HEK293T (cell line): ENCODE results near the gene PLXNA3.
A peak's percentile ranks its signal among the peaks of the same experiment; 100 is the strongest.
"Not testable (repeated sequence)": the region's sequence is repeated elsewhere in the genome, so short reads cannot be mapped to it uniquely, and the experiment has no call there.

Experiments
- CTCF ChIA-PET: fragments of 350-600 bp; formaldehyde crosslinking; extraction: SDS; loops from one replicate; lab custom pipeline; 2021; ENCODE audit warnings: antibody characterized with exemption, inconsistent platforms; lab: Yijun Ruan, JAX
- POLR2A ChIA-PET: fragments of 350-600 bp; formaldehyde crosslinking; extraction: SDS; loops from one replicate; lab custom pipeline; 2020; ENCODE audit warnings: antibody characterized with exemption, inconsistent platforms; lab: Yijun Ruan, JAX
- DNase-seq: peaks from one replicate; pipeline ENCODE4 v3.0.0; 2012; ENCODE audit warnings: mixed read lengths; ENCODE audit errors: extremely low spot score
- ARNT ChIP-seq: fragments of 450-650 bp; IDR thresholded peaks from 2 replicates; pipeline ENCODE4 v1.6.1; 2017; ENCODE audit warnings: mild to moderate bottlenecking
- BHLHE40 ChIP-seq: fragments of 450-650 bp; IDR thresholded peaks from 2 replicates; pipeline ENCODE4 v1.6.1; 2016; ENCODE audit warnings: mild to moderate bottlenecking, moderate library complexity, borderline replicate concordance
- CTBP1 ChIP-seq: fragments of 450-650 bp; IDR thresholded peaks from 2 replicates; pipeline ENCODE4 v1.6.1; 2016; ENCODE audit warnings: borderline replicate concordance
- ELF4 ChIP-seq: fragments of 450-650 bp; IDR thresholded peaks from 2 replicates; pipeline ENCODE4 v1.6.1; 2017; ENCODE audit warnings: antibody characterized with exemption
- FOXA1 ChIP-seq: fragments of 450-650 bp; IDR thresholded peaks from 2 replicates; pipeline ENCODE4 v1.6.1; 2016; ENCODE audit warnings: mild to moderate bottlenecking
- FOXK2 ChIP-seq: fragments of 450-650 bp; IDR thresholded peaks from 2 replicates; pipeline ENCODE4 v1.6.1; 2016; ENCODE audit warnings: mild to moderate bottlenecking
- FOXM1 ChIP-seq: fragments of 450-650 bp; IDR thresholded peaks from 2 replicates; pipeline ENCODE4 v1.6.1; 2017; ENCODE audit warnings: mild to moderate bottlenecking, borderline replicate concordance
- HDGF ChIP-seq: fragments of 450-650 bp; IDR thresholded peaks from 2 replicates; pipeline ENCODE4 v1.6.1; 2017; ENCODE audit warnings: antibody characterized with exemption, borderline replicate concordance
- L3MBTL2 ChIP-seq: fragments of 450-650 bp; conservative IDR thresholded peaks from 2 replicates; pipeline ENCODE4 v1.6.1; 2016; ENCODE audit warnings: mild to moderate bottlenecking
- LEF1 ChIP-seq: fragments of 450-650 bp; IDR thresholded peaks from 2 replicates; pipeline ENCODE4 v1.6.1; 2017; ENCODE audit warnings: mild to moderate bottlenecking, borderline replicate concordance
- NFRKB ChIP-seq: fragments of 450-650 bp; IDR thresholded peaks from 2 replicates; pipeline ENCODE4 v1.6.1; 2016; ENCODE audit warnings: mild to moderate bottlenecking, moderate library complexity
- SP1 ChIP-seq: fragments of 450-650 bp; IDR thresholded peaks from 2 replicates; pipeline ENCODE4 v1.6.1; 2017
- SUZ12 ChIP-seq: fragments of 450-650 bp; IDR thresholded peaks from 2 replicates; pipeline ENCODE4 v1.6.1; 2016; ENCODE audit warnings: mild to moderate bottlenecking
- TARDBP ChIP-seq: fragments of 450-650 bp; IDR thresholded peaks from 2 replicates; pipeline ENCODE4 v1.6.1; 2016
- ZNF384 ChIP-seq: fragments of 450-650 bp; IDR thresholded peaks from 2 replicates; pipeline ENCODE4 v1.6.1; 2016
- TF ChIP-seq, protein P1 (sequence below): fragments of 450-650 bp; IDR thresholded peaks from 2 replicates; pipeline ENCODE4 v1.6.1; 2016

The PLXNA3 gene

DNA sequence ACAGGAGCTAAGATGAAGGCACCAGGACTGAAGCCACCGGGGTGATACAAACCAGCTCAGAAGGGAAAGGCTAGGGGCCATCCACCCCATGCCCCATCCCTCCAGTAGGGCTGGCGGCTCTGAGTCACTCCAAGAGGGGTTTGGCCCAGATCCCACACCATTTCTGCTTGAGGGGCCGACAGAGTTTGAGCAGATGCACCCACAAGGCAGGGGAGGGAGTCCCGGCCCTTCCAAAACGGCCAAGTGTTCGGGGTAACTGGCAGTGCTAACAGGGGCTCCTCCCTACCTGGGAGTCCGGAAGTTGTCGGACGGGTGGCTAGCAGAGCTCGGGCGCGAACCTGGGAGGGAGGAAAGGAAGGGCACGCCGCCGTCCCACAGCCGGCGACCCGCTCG lies 31.9 kb downstream of the PLXNA3 start:
- ChIA-PET CTCF (interaction anchor here (0.6 to 1.2 kb wide), 2 partner anchors 117 to 159 kb away, joined by 3 to 5 read pairs; no protein-coding TSS in a partner anchor), POLR2A (interaction anchor here (0.6 to 4.2 kb wide), 22 partner anchors 8 to 111 kb away, joined by 3 to 21 read pairs (median 6); partner anchors contain the start of genes ATP6AP1, DNASE1L1, EMD and FAM3A)
- no peak for DNase-seq
- TF ChIP-seq SP1 = no peak

DNA sequence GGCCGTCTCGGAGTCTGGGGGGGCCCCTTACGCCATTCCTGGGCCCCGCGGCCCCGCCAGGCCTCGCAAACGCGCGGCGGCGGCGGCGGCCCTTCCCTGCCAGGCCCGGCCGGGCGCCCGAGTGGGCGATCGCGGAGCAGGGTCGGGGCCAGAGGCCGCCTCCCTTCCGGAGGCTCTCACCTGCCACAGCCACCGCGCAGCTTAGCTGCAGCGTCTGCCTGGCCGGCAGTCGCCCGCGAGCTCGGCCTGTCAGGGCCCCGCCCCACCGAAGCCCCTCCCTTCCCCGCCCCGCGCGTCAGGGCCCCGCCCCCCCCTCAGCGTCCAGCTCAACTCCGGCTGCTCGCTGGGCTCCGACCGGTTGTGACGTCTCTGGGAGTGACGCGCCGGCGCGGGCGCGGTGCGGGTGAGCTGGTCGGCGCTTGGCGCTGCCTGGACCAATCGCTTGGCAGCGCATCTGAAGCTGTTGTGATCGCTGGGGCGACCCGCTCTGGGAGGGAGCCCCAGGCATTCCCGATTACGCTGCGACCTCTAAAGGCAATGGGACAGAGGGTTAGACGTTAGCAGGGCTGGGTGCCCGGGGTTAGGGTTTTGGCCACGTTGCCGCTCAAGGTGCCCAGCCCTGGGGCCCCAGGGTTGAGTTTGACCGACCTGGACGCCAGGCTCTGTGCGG lies 32.5 kb downstream of the PLXNA3 start, which contains the start of gene SLC10A3:
TSS of gene SLC10A3 (minus strand) at position 216 of the 670 bp plus-strand sequence. CDS start 1,689 bp downstream, outside the sequence.
- peak; percentile 96 for DNase-seq
- TF ChIP-seq ARNT (no peak; the same call in 1 of the 2 replicates), FOXK2 (no peak), SP1 (no peak), TARDBP (no peak), SUZ12 (no peak), ZNF384 (no peak), ELF4 (no peak), L3MBTL2 (no peak), NFRKB (no peak), BHLHE40 (no peak), CTBP1 (no peak), HDGF (no peak), FOXM1 (peak; percentile 45; the same call in 1 of the 2 replicates), LEF1 (peak; percentile 29; the same call in 1 of the 2 replicates), FOXA1 (no peak)
- TF ChIP-seq, protein P1, sequence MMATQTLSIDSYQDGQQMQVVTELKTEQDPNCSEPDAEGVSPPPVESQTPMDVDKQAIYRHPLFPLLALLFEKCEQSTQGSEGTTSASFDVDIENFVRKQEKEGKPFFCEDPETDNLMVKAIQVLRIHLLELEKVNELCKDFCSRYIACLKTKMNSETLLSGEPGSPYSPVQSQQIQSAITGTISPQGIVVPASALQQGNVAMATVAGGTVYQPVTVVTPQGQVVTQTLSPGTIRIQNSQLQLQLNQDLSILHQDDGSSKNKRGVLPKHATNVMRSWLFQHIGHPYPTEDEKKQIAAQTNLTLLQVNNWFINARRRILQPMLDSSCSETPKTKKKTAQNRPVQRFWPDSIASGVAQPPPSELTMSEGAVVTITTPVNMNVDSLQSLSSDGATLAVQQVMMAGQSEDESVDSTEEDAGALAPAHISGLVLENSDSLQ = peak; percentile 82
- POLR2A ChIA-PET = interaction anchor here (0.7 to 4.2 kb wide), 20 partner anchors 9 to 112 kb away, joined by 3 to 21 read pairs (median 6); partner anchors contain the start of genes ATP6AP1, DNASE1L1, EMD and FAM3A
- CTCF ChIA-PET = interaction anchor here (0.6 to 1.2 kb wide), 2 partner anchors 117 to 159 kb away, joined by 3 to 5 read pairs; no protein-coding TSS in a partner anchor

DNA sequence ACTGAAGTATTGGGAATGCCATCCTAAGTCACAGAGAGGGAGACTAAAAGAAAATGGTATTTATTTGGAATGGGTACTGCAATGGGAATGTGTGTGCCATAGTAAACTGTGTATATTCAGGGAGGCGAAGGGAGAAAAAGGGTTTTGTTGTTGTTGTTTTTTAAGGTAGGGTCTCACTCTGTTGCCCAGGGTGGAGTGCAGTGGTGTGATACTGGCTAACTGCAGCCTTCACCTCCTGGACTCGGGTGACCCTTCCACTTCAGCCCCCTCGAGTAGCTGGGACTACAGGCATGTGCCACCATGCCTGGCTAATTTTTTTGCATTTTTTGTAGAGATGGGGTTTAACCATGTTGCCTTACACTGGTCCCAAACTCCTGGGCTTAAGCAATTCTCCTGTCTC lies 36.6 kb downstream of the PLXNA3 start:
- no peak for TF ChIP-seq FOXM1
- TF ChIP-seq, protein P1 = no peak
- TF ChIP-seq SP1 = no peak
- no peak for TF ChIP-seq NFRKB
- no peak for TF ChIP-seq ELF4
- no peak for TF ChIP-seq ARNT
- TF ChIP-seq HDGF = no peak
- no peak for TF ChIP-seq FOXA1
- TF ChIP-seq FOXK2 = no peak
- TF ChIP-seq CTBP1 = no peak
- no peak for TF ChIP-seq TARDBP
- TF ChIP-seq LEF1 = no peak
- TF ChIP-seq SUZ12 = no peak
- no peak for TF ChIP-seq ZNF384
- no peak for TF ChIP-seq L3MBTL2
- TF ChIP-seq BHLHE40 = no peak
- POLR2A ChIA-PET = no interaction called here
- CTCF ChIA-PET = no interaction called here
- DNase-seq = no peak

DNA sequence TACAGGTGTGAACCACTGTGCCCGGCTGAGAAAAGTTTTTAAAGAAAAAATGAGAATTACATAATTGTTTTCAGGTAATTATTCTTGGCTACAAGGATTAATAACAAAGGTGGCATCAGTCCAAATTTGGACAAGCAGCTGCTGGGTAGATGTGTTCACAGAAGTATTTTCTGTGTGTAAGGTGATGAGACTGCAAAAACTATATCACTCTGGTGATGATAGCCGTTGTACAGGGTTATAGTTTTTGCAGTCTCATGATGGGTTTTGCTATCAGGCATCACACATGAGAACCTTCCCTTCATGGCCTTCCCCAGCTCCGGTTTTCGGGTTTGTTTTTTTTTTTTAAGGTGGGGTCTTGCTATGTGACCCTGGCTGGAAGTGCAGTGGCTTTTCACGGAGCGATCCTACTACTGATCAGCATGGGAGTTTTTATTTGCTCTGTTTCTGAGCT lies 37.4 kb downstream of the PLXNA3 start:
- no peak for DNase-seq
- CTCF ChIA-PET = no interaction called here
- POLR2A ChIA-PET = no interaction called here
- TF ChIP-seq CTBP1 = no peak

DNA sequence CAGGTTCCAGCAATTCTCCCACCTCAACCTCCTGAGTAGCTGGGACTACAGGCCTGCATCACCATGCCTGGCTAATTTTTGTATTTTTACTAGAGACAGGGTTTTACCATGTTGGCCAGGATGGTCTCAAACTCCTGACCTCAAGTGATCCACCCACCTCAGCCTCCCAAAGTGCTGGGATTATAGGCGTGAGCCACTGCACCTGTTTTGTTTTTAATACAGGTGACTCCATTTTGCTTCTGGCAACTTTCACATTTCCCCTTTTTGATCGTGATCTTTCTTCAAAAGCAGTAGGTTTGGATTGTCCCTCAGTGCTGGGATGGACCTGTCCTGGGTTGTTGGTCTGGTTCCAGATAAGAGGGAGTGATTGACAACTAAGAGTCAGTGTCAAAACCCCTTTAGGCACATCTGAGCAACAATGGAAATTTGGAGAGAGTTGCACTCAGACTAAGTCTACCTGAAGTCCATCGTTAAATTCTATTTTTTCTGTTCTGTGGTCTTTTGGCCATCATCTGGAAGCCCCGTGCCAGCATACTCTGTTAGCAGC lies 38.6 kb downstream of the PLXNA3 start:
- CTCF ChIA-PET, DNase-seq: not testable (repeated sequence)

DNA sequence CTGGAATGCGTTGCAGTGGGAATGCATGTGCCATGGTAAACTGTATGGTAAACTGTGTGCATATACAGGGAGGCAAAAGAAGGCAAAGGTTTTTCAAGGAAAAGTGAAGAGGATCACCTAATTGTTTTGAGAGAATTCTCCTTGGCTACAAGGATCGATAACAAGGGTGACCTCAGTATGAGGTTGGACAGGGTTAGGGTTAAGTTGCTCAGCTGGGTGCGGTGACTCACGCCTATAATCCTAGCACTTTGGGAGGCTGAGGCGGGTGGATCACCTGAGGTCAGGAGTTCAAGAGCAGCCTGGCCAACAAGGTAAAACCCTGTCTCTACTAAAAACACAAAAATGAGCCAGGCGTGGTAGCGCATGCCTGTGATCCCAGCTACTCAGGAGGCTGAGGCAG lies 43.3 kb downstream of the PLXNA3 start:
- POLR2A ChIA-PET, DNase-seq, CTCF ChIA-PET: not testable (repeated sequence)

More for the DNA sequence above, 38.6 kb downstream of the PLXNA3 start:
- POLR2A ChIA-PET = interaction anchor here (1.5 kb wide), 1 partner anchor 85 kb away, joined by 3 read pairs; no protein-coding TSS in a partner anchor

DNA sequence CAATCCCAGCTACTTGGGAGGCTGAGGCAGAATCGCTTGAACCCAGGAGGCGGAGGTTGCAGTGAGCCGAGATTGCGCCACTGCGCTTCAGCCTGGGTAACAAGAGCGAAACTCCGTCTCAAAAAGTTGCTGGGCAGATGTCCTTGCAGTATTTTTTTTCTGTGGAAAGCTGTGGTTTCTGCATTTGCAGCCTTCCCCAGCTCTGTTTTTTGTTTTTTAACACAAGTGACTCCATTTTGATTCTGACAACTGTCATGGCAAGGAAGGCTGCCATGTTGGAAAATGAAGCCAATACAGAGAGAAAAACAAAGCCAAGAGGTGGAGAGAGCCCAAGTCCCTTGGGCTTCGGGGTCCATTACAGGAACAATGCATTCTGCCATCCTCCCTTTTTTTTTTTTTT lies 44.0 kb downstream of the PLXNA3 start:
- ChIA-PET CTCF (no interaction called here), POLR2A (interaction anchor here (1.2 kb wide), 1 partner anchor 55 kb away, joined by 3 read pairs; no protein-coding TSS in a partner anchor)
- no peak for DNase-seq
- TF ChIP-seq L3MBTL2 (no peak), HDGF (no peak), ARNT (no peak)
- TF ChIP-seq, protein P1 = no peak
